ENCODE results near the gene TMEM26. TPM values are rescaled to one million over a fixed set of nuclear protein-coding genes. Genes with fewer than 3 reads are reported as not detected.

Gene TMEM26
- total and polyA plus RNA-seq, 9 of the 15 experiments (the other 6 are each of a cell fraction or from before 2014, with no cell fraction given), result not detected

- TF ChIP-seq ZBTB40 (IDR thresholded peaks at IDR 0.05) (no peak), ZBTB40 (CRISPR knock-in tag; IDR thresholded peaks at IDR 0.05) (no peak), FOXJ2 (tag; IDR thresholded peaks at IDR 0.05) (no peak), ZBTB49 (CRISPR knock-in tag; IDR thresholded peaks at IDR 0.05; ENCODE audit: borderline replicate concordance) (no peak), MAX (CRISPR knock-in tag; IDR thresholded peaks at IDR 0.05) (no peak), PRPF4 (IDR thresholded peaks at IDR 0.05; ENCODE audit: insufficient read depth, low read depth, low read length, poor library complexity, severe bottlenecking) (no peak), ZFP30 (CRISPR knock-in tag; IDR thresholded peaks at IDR 0.05; ENCODE audit: borderline replicate concordance) (no peak), RBM15 (IDR thresholded peaks at IDR 0.05; ENCODE audit: insufficient read depth, low read length) (no peak), KLF10 (CRISPR knock-in tag; IDR thresholded peaks at IDR 0.05) (no peak), HDAC6 (IDR thresholded peaks at IDR 0.05; ENCODE audit: low read depth, low read length) (no peak), CGGBP1 (CRISPR knock-in tag; IDR thresholded peaks at IDR 0.05) (no peak), CEBPZ (IDR thresholded peaks at IDR 0.05; ENCODE audit: borderline replicate concordance, low read depth, low read length) (no peak)
Measured at GRCh38 chr10:61451357-61451756, 1.8 kb downstream of the TMEM26 start (continued).
